Erythroblast (primary cell): Measurements from ENCODE around the gene DPYSL3.

Source experiments
- GATA1 ChIP-seq: IDR thresholded peaks from 2 replicates; pipeline ENCODE4 v1.6.1; 2011; ENCODE audit warnings: low read depth, mild to moderate bottlenecking, control low read depth, low read length, moderate library complexity
- POLR2A ChIP-seq: IDR thresholded peaks from 2 replicates; pipeline ENCODE4 v1.6.1; 2011; ENCODE audit warnings: mild to moderate bottlenecking, low read length

DNA sequence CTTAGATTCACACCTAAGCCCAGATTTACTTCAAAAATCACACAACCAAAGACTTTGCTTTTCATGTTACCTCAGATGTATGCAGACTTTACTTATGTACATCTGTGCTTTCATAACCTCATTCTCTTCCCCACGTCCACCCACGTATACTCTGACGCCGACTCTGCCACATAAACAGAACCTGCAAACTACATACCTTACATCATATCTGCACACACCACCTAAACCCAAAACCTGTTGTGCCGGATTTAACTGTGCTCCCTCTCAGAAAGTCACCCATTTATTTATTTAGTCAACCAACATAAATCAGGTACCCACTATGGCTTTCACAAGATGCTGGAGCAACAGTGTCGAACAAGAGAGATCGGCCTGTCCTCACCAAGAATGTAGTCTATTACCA lies 1.0 kb upstream of the DPYSL3 start:
- TF ChIP-seq POLR2A (no peak), GATA1 (no peak)
